GM21515 (cell line): Measurements from ENCODE around the gene EFNB3.

Source experiments
- ATAC-seq: cut with Tn5 transposase; IDR thresholded peaks from one replicate; pipeline ENCODE4 v1.9.1; 2021; ENCODE audit not compliant: unreplicated experiment

EFNB3 gene

DNA sequence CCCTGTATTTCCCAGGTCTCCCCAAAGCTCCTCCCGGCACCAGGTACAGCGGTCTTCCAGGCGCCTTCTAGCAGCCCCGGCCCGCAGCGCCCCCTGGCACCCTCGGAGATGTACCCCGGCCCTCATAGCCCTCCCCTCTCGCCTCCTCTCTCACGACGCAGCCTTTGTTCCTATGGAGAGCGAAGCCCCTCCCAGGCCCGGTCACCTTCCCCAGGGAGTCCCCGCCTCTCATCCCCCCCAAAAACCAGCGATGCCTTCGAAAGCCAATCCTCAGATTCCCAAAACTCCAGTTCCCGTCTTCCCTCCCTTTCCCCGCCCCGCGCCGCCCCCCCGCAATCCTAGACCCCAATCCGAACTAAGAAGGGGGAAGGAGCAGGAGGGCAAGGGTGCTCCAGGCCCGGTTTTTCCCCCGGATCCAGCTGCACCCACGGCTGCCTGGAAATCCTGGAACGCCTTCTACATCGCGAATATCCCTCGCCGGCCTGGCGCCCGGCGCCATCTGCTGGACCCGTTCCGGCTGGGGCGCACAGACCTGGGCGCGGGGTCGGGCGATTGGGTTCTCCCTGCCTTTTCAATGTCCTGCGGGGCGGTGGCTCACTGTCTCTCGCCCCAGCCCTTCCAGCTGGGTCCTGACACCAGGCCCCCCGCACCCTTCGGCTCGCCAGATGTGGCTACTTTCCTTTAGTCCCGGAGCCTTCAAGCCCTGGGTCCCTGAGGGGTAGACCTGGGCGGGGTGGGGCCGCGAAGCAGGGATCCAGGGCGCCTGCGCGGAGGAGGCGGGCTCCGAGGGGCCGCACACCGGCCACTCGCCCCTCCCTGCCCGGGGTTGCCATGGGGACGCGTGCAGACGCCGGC lies 12.1 kb downstream of the EFNB3 start, which contains the start of gene DNAH2:
TSS of gene DNAH2 (plus strand) at position 844 of the 855 bp plus-strand sequence. CDS start 1,991 bp downstream, outside the sequence.
- ATAC-seq, result no peak

- no peak for ATAC-seq
These were observed 12.9 kb downstream of the EFNB3 start for GRCh38 chr17:7717756-7718350.

DNA sequence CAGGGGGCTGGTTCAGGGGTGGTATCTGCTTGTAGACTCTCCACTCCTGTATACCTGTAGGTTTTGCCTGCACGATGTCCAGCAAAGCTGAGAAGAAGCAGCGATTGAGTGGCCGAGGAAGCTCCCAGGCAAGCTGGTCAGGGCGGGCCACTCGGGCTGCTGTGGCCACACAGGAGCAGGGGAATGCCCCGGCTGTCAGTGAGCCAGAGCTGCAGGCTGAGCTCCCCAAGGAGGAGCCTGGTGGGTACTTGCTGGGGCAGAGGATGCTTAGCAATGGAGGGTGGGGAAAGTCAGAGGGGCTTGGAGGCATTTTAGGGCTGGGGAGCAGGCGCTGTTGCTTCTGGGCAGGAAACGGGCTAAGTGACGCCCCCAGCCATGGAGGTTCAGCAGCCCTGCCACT lies 14.7 kb downstream of the EFNB3 start:
- no peak for ATAC-seq

GRCh38 chr17:7720125-7720524 lies 15.1 kb downstream of the EFNB3 start:
- ATAC-seq, result no peak

DNA sequence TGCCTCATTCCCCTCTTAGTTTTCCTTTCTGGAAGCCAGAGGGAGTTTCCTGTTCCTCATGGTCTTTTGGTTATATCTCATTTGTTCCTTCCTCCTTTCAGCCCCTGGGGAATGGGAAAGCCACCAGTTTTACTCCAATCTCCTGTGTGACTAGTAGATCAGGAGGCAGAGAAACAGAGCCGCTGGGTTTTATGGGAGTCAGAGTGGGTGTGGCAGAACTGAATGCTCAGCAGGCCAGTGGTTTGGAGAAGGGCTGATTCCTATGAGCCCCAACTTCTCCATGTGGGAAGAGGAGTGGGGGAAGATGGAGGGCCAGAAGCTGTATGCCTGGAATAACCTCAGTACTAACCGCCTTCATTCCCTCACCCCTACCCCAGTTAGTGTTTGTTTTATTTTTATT lies 16.6 kb downstream of the EFNB3 start:
- no peak for ATAC-seq

DNA sequence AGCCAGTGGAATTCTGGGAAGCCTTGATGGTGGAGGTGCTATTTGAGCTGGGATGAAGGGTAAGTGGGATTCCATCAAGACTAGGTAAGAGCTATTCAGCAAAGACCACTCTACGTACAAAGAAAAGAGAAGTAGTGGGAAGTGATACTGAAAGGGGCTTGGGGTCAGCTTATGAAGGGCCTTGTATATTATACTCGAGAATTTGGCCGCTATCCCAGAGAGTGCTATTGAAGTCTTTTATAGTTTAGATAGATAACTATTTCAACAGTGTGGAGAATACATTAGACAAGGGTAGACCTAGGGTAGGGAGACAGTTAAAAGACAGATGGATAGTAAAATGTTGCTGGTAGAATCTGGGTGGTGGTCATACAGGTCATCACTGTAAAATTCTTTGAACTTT lies 22.9 kb downstream of the EFNB3 start:
- no peak for ATAC-seq

- ATAC-seq, result no peak
These were observed 24.8 kb downstream of the EFNB3 start for GRCh38 chr17:7729816-7730215.

DNA sequence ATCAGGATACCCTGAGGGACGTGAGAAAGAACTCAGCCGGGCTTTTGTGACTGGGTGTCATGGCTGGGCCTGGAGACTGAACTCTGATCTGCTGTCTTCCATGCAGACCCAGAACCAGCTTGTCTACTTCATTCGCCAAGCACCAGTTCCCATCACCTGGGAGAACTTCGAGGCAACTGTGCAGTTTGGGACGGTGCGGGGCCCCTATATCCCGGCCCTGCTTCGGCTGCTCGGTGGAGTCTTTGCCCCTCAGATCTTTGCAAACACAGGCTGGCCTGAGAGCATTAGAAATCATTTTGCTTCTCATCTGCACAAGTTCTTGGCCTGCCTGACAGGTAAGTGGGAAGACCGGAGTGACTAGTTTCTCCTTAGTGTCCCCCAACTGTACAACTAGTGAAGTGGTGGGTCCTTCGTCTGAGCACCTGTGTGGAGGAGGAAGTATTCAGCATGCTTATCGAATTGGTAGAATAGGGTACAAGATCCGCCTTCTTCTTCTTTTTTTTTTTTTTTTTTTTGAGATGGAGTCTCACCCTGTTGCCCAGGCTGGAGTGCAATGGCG lies 28.1 kb downstream of the EFNB3 start:
- ATAC-seq, result no peak

GRCh38 chr17:7737601-7738000 lies 32.6 kb downstream of the EFNB3 start:
- no peak for ATAC-seq

DNA sequence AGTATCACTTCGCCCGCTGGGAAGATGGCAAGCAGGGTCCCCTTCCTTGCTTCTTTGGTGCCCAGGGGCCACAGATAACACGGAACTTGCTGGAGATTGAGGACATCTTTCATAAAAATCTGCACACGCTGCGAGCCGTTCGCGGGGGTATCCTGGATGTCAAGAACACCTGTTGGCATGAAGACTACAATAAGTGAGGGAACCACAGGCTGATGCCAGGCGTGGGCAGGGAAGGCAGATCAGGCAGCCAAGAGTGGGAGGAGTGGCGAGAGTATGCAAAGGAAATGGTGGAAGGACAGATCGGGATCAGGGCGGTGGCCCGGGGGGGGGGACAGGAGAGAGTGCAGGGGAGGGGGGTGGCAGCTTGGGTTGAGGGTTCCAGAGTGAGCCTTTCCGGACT lies 34.7 kb downstream of the EFNB3 start:
- ATAC-seq, result no peak

DNA sequence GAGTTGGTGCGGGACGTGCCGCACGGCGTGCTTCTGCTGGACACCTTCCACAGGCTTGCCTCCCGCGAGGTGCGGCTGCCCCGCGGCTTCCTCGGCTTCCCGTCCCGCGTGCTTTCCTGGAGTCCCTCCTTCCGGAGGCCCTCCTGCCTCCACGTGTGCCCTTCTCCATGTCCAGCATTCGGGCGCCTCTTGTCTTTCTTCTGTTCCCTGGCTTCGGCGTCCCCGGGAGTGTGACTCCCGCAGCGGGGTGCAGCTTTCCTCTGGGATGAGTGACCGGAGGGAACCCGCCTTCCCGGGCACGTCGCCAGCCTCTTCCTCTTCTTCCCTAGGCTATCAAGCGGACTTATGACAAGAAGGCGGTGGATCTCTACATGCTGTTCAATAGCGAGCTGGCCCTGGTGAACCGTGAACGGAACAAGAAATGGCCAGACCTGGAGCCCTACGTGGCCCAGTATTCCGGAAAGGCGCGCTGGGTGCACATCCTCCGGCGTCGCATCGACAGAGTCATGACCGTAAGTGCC lies 35.5 kb downstream of the EFNB3 start:
- ATAC-seq, result no peak

GRCh38 chr17:7742729-7743128 lies 37.7 kb downstream of the EFNB3 start:
- ATAC-seq, result no peak

- ATAC-seq, result no peak
These were observed 39.4 kb downstream of the EFNB3 start for GRCh38 chr17:7744416-7744815.

GRCh38 chr17:7745748-7746470 lies 40.9 kb downstream of the EFNB3 start:
- ATAC-seq, result no peak

GRCh38 chr17:7747635-7748071 lies 42.7 kb downstream of the EFNB3 start:
- no peak for ATAC-seq

GRCh38 chr17:7748076-7748775 lies 43.2 kb downstream of the EFNB3 start:
- ATAC-seq, result no peak

GRCh38 chr17:7750321-7750821 lies 45.4 kb downstream of the EFNB3 start:
- ATAC-seq, result no peak

GRCh38 chr17:7754656-7755055 lies 49.7 kb downstream of the EFNB3 start:
- ATAC-seq, result no peak

DNA sequence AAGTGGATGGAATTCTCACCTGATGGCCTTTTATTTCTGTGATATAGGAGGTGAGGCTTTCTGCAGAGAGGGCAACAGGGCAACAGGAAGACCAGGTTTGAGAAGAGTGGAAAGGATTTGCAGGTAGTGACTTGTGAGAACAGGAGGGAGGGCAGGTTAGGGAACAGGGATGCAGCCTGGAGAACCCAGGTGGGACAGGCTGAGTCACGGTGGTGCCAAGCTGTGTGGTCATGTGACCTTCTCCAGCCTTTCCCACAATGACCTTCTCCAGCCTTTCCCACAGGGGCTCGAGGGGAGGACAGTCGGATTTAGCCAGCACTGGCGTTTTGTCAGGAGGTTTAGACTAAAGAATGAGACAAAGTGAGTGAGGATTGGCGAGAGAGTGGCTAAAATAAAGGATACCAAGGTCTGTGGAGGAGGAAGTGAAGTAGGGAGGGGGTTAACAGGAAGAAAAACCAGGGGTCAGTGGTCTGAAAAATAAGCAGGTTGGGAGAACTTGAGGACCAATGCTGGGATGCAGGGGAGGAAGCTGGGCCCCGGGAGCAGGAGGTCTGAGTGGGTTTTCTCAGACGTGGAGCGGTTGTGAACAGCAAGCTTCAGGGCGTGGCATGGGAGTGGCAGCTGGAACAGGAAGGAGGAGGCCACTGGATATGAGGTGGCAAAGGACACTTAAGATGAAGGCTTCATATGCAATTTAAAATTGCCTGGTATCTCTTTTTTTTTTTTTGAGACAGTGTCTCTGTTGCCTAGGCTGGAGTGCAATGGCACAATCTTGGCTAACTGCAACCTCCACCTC lies 50.3 kb downstream of the EFNB3 start:
- no peak for ATAC-seq

GRCh38 chr17:7756968-7757367 lies 52.0 kb downstream of the EFNB3 start:
- ATAC-seq, result no peak
